C4-2B (cell line): Measurements from ENCODE around the gene UBR2.

ENCODE experiments used
- ZFX ChIP-seq: fragments of 450-650 bp; IDR thresholded peaks from 2 replicates; pipeline ENCODE4 v1.6.1; 2017
- TF ChIP-seq, protein P1 (sequence below): fragments of 450-650 bp; conservative IDR thresholded peaks from 2 replicates; pipeline ENCODE4 v1.5.1; 2017; ENCODE audit warnings: mild to moderate bottlenecking

DNA sequence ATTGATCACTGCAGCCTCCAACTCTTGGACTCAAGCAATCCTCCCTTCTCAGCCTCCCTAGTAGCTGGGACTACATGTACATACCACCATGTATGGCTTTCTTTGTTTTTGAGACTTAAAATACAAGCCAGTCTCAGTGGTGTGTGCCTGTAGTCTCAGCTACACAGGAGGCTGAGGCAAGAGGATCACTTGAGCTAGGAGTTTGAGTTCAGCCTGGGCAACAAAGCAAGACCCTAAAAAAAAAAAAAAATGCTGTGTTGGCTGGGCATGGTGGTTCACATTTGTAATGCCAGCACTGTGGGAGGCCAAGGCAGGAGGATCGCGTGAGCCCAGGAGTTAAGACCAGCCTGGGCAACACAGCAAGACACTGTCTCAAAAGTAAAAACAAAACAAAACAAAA, 51.7 kb downstream of the UBR2 start:
- TF ChIP-seq, protein P1, sequence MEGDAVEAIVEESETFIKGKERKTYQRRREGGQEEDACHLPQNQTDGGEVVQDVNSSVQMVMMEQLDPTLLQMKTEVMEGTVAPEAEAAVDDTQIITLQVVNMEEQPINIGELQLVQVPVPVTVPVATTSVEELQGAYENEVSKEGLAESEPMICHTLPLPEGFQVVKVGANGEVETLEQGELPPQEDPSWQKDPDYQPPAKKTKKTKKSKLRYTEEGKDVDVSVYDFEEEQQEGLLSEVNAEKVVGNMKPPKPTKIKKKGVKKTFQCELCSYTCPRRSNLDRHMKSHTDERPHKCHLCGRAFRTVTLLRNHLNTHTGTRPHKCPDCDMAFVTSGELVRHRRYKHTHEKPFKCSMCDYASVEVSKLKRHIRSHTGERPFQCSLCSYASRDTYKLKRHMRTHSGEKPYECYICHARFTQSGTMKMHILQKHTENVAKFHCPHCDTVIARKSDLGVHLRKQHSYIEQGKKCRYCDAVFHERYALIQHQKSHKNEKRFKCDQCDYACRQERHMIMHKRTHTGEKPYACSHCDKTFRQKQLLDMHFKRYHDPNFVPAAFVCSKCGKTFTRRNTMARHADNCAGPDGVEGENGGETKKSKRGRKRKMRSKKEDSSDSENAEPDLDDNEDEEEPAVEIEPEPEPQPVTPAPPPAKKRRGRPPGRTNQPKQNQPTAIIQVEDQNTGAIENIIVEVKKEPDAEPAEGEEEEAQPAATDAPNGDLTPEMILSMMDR, result no peak
- no peak for TF ChIP-seq ZFX
